GM12891 (cell line): Measurements from ENCODE around the gene SOAT2.

Experiments used
- DNase-seq: peaks from one replicate; pipeline ENCODE4 v3.0.0; 2011; ENCODE audit warnings: low spot score; ENCODE audit not compliant: insufficient read length
- FAIRE-seq: peaks from 2 replicates; lab custom pipeline; 2011; peaks lifted over from hg19 to GRCh38; lab: Jason Lieb, UNC
- PAX5 ChIP-seq: IDR thresholded peaks from 2 replicates; pipeline ENCODE4 v1.6.1; 2011; ENCODE audit warnings: low read length, moderate library complexity, mild to moderate bottlenecking; ENCODE audit not compliant: insufficient read depth, severe bottlenecking
- POLR2A ChIP-seq: IDR thresholded peaks from 2 replicates; pipeline ENCODE4 v1.6.1; 2011; ENCODE audit warnings: low read depth, low read length, control low read depth
- POLR2AphosphoS5 ChIP-seq: IDR thresholded peaks from 2 replicates; pipeline ENCODE4 v1.6.1; 2011; ENCODE audit warnings: low read depth, low read length, control low read depth
- POU2F2 ChIP-seq: IDR thresholded peaks from 2 replicates; pipeline ENCODE4 v1.6.1; 2011; ENCODE audit warnings: low read depth, mild to moderate bottlenecking, control low read depth, low read length, moderate library complexity
- SPI1 ChIP-seq: IDR thresholded peaks from 2 replicates; pipeline ENCODE4 v1.6.1; 2011; ENCODE audit warnings: low read depth, low read length, control low read depth
- TAF1 ChIP-seq: IDR thresholded peaks from 2 replicates; pipeline ENCODE4 v1.6.1; 2011; ENCODE audit warnings: low read depth, low read length, control low read depth

SOAT2 gene

DNA sequence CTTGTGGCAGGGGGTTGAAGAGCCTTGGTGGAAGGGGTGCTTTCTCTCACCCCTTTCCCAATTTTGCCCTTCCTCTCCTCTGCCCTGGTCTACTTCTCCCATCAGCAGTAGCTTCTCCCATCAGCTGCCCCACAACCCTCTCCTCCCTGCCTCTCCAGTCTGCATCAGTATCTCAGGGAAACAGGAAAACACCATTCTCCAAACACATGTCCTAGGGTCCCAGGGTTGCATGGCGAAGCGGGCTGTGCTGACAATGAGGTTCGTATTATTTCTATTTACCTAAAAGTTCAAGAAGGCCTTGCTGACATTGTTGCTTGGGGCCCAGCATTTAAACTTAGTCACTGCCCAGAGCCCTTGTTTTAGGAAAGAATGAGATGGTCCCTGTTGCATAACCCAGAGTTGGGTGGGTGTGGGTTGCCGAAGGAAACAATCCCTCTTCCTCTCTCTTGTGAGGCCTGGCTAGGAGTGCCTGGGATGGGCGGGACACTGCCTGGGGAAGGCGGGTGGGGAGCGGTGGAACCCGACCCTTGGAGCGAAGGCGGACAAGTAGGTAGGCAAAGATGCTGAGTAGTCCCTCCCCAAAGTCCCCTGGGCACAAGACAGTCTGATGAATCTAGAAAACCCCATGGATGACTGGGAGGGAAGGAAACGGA lies 7.1 kb upstream of the SOAT2 start:
- no peak for TF ChIP-seq POLR2A
- TF ChIP-seq POLR2AphosphoS5: no peak
- no peak for TF ChIP-seq POU2F2
- TF ChIP-seq SPI1: no peak
- no peak for TF ChIP-seq PAX5
- TF ChIP-seq TAF1: no peak
- FAIRE-seq: no peak
- no peak for DNase-seq

DNA sequence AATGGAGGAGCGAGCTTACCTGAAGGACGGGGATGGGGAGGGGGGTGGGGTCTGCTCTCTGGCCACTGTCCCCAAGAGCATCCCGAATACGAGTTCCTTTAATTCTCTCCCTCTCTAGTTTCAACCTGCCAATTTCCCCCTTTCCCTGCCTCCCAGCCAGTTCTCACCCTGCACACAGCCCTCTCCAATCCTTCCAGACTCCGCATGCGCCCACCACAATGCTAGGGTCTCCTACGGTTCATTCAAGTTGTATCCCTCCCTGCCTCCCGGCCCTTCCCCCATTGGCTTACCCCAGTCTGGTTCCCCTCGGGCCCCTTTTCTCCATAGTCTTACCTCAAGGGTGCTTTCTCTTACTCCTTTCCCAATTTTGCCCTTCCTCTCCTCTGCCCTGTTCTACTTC lies 6.5 kb upstream of the SOAT2 start:
- no peak for TF ChIP-seq PAX5
- no peak for DNase-seq
- no peak for FAIRE-seq

DNA sequence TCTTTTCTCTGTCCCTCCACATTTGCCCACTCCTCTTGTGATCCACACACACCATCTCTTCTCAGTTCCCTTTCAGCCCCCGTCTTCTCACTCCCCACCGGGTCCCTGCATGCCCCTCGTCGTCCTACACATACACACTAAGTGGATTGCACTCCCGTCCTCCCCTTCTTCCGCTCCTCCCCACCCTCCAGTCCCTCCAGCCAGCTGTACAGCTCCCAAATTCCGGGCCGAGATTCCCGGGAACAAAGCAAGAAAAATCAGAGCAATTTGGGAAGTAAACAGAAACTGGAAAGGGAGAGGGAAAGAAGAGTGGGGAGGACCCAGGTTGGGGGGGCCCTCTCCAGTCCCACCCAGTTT lies 6.1 kb upstream of the SOAT2 start:
- FAIRE-seq: no peak
- no peak for DNase-seq
- TF ChIP-seq POU2F2 (no peak), TAF1 (no peak), POLR2AphosphoS5 (no peak), PAX5 (no peak), POLR2A (no peak), SPI1 (no peak)

DNA sequence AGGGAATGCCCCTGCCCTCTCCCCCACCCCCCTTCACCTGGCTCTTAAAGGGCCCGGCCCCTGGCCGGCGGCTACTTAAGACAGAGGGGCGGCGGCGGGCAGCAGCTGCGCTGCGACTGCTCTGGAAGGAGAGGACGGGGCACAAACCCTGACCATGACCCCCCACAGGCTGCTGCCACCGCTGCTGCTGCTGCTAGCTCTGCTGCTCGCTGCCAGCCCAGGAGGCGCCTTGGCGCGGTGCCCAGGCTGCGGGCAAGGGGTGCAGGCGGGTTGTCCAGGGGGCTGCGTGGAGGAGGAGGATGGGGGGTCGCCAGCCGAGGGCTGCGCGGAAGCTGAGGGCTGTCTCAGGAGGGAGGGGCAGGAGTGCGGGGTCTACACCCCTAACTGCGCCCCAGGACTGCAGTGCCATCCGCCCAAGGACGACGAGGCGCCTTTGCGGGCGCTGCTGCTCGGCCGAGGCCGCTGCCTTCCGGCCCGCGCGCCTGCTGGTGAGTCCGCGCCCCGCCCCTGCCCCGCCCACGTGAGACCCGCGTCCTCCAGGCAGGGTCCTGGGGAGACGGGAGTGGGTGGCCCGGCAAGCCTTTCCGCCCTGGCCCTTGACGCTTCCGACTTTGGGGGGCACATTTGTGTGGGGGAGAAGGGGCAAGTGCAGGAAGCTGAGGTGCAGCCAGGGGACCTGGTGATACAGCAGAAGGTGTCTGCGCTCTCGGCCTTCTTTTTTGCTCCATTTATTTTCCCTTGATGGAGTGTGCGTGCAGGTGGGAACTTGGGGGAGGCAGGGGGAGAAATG lies 5.5 kb upstream of the SOAT2 start, which contains the start of gene IGFBP6:
TSS of gene IGFBP6 (plus strand) at position 104 of the 790 bp plus-strand sequence. CDS start at position 155, 51 bp downstream.
- TF ChIP-seq POU2F2 (no peak), POLR2AphosphoS5 (no peak)
- FAIRE-seq (peak; percentile 61), DNase-seq (no peak)

DNA sequence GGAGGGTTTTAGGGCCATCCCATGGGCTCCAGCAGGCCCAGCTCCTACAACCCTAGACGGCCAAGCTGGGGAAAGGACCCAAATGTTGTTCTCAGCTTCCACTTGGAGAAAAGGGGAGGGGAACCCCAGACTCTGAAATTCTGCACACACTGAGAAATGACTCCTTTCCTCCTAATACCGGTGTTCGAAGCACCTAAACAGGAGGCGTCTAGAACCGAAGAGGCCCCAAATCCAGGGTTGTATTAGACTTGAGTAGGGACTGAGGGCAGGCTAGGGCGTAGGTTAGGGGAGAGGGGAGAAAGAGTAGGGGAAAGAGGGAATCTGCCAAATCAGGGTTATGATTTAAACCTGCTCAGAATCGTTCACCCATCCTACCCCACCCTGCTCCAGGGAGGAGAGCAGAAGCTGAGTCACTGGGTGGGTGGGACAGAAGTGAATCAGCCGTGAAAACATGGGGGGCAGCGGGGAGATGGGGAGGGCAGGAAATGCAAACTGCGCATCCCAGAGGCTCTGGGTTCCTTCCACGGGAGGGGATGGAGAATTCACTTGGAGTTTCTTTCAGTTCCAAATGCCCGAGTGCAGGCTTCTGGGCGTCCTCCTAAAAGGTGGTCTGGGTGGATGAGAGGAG lies 4.8 kb upstream of the SOAT2 start:
- no peak for FAIRE-seq
- TF ChIP-seq POU2F2: no peak
- no peak for TF ChIP-seq TAF1
- TF ChIP-seq POLR2A: no peak
- no peak for TF ChIP-seq POLR2AphosphoS5
- TF ChIP-seq SPI1: no peak
- no peak for TF ChIP-seq PAX5
- no peak for DNase-seq

DNA sequence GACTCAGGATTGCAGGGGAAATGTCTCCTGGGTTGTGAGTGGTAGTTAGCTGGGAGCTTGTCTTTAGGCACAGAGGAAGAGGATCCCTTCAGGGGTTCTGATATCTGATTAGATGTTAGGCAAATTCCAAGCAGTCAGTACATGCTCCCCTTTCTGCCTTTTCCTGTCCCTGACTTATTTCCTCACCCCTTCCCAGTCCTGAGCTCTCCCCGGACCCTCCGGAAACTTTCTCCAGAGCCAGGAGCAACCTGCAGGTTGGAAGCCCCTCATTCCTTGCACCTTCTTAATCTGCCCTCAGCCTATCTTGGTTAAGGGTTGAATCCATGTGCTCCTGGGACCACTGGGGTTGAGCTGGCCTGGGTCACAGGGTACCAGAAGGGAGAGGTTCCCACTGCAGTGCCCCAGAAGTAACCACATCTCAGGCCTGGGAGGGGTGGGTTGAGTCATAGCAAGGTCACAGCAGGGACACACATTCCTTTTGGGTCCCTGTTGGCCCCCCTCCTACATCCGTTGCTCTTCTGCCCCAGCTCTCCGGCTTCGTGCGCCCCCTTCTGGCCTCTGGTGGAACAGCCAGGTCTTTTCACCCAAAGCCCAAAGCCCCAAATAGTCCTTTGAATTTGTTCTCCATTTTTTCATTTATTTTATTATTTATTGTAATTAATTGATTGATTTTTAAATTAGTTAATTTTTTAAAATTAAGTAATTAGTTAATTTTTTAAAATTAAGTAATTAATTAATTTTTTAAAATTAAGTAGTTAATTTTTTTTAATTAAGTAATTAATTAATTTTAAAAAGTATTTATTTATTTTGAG lies 4.0 kb upstream of the SOAT2 start:
- no peak for FAIRE-seq
- TF ChIP-seq POLR2A (no peak), POU2F2 (no peak), SPI1 (no peak), PAX5 (no peak)
- peak; percentile 65 for DNase-seq

DNA sequence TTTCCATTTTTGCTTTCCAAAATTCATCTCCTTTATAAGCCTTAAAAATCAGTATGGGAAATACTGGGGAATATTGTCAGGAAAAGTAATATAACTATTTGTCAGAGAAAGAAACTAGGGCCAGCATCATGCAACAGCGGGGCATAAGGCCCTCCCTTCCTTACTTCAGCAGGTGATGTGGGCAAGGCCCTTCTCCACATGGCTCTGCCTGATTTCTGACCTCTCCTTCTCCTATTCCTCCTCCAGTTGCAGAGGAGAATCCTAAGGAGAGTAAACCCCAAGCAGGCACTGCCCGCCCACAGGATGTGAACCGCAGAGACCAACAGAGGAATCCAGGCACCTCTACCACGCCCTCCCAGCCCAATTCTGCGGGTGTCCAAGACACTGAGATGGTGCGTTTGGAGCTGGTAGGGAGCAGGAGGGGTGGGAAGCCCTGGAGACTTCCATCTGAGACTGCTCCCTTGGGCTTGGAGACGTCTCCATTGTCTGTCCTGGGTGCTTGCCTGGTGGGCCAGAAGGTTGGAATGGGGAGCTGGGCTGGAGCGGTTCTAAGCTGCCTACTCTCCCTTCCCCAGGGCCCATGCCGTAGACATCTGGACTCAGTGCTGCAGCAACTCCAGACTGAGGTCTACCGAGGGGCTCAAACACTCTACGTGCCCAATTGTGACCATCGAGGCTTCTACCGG lies 2.7 kb upstream of the SOAT2 start:
- TF ChIP-seq POU2F2 (no peak), PAX5 (no peak), SPI1 (no peak), POLR2AphosphoS5 (no peak), TAF1 (no peak), POLR2A (no peak)
- FAIRE-seq (no peak), DNase-seq (no peak)

DNA sequence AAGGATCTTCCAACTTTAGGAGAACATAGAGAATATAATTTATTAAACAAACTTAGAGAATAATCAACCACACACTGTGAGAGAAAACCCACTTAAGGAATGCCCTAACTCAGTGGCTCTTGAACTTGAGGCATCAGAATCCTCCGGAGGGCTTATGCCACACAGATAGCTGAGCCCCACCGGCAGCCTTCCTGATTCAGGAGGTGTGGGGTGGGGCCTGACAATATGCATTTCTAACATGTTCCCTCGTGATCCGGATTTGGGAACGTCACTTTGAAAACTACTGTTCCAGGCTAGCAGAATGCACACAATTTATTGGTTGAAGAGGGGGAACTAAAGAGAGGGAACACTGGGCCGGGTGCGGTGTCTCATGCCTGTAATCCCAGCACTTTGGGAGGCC lies 2.0 kb upstream of the SOAT2 start:
- DNase-seq (no peak), FAIRE-seq (no peak)
- TF ChIP-seq POU2F2: no peak
- TF ChIP-seq TAF1: no peak

DNA sequence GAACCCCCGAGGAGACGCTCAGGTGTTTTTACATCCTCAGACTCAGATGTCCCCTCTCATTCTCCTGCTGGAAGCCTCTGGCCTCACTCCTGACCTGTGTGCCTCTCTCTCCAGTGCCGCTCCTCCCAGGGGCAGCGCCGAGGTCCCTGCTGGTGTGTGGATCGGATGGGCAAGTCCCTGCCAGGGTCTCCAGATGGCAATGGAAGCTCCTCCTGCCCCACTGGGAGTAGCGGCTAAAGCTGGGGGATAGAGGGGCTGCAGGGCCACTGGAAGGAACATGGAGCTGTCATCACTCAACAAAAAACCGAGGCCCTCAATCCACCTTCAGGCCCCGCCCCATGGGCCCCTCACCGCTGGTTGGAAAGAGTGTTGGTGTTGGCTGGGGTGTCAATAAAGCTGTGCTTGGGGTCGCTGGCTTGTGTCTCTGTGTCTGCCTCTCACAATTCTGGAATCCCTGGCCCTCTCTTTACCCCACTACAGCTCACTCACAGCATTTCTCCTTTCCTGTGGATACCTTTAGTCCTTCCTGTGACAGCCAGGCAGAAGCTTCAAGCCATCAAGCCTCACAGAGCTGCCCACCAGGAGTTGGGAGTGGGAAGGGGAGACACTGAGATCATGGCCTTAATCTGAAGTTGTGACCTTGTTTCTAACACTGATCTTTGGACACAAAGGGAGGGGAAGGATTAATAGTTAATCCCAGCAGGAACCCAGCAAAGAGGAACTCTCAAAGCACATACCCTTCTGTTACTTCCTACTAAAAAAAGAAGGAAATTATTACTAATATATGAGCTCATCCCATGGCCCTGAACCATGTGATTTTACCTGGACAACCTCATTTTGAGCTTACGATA lies 1.1 kb upstream of the SOAT2 start:
- TF ChIP-seq SPI1 (no peak), PAX5 (no peak), POU2F2 (no peak), POLR2AphosphoS5 (no peak), POLR2A (no peak), TAF1 (no peak)
- no peak for FAIRE-seq
- no peak for DNase-seq

DNA sequence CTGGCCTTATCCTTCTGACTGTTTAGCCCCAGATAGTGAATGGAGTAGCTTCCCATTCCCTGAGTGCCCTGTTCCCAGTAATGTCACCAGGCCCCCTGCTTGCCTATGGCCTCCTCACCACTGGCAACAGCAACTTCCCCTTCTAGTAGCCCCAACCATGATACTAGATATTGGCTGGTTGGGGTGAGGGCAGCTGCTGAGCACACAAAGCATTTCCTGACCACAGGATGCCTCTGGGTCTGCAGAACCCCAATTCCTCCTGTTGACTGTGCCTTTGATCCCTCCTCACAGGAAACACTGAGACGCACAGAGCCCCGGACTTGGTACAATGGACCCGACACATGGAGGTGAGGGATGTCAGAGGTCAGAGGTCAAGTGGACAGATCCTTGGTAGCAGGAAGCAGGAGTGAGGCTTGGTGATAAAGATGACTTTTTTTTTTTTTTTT lies 597 bp downstream of the SOAT2 start:
- TF ChIP-seq SPI1 (no peak), POU2F2 (no peak), POLR2AphosphoS5 (no peak), TAF1 (no peak), POLR2A (no peak), PAX5 (no peak)
- DNase-seq: no peak
- FAIRE-seq: peak; percentile 20
